Measurements from ENCODE around the gene FBLN5. TPM values are rescaled to one million over a fixed set of nuclear protein-coding genes. Genes with fewer than 3 reads are reported as not detected.

The FBLN5 gene
- total RNA-seq, 1 donor from 2014 or later = 41.5 TPM

DNA sequence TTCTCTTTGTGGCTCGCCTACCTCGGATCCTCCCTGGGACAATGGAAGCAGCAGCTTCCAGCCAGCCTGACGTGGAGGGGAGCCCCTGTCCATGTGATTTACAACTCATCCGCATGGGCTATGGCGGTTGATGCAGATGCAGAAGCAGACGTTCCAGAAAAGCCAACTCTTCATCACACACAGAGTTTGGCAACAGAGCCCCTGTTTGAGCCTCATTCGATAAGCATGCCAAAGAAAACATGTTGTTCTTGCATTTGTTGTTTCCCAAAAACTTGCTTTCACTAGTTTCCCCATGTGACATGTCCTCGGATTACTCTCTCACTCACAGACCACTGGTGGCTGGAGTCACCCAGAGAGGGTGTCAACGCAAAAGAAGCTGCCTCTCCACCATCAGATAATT, 63.7 kb downstream of the FBLN5 start:
- no peaks in the 10 kb centered on the region for H3K27me3 Mint-ChIP-seq (ENCODE audit: low read depth)
- TF ChIP-seq, protein P1, sequence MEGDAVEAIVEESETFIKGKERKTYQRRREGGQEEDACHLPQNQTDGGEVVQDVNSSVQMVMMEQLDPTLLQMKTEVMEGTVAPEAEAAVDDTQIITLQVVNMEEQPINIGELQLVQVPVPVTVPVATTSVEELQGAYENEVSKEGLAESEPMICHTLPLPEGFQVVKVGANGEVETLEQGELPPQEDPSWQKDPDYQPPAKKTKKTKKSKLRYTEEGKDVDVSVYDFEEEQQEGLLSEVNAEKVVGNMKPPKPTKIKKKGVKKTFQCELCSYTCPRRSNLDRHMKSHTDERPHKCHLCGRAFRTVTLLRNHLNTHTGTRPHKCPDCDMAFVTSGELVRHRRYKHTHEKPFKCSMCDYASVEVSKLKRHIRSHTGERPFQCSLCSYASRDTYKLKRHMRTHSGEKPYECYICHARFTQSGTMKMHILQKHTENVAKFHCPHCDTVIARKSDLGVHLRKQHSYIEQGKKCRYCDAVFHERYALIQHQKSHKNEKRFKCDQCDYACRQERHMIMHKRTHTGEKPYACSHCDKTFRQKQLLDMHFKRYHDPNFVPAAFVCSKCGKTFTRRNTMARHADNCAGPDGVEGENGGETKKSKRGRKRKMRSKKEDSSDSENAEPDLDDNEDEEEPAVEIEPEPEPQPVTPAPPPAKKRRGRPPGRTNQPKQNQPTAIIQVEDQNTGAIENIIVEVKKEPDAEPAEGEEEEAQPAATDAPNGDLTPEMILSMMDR (IDR thresholded peaks at IDR 0.05; ENCODE audit: unreplicated experiment) = no peak
- no peaks in the 10 kb centered on the region for H3K9me3 Mint-ChIP-seq
- DNase-seq (ENCODE audit: low spot score in 2 of 2, unreplicated experiment in 2 of 2) = no peak
- no peak overlapping the region for H3K27ac Mint-ChIP-seq
- H3K36me3 Mint-ChIP-seq = peaks cover 3% of the 10 kb centered on the region
- H3K4me3 Mint-ChIP-seq = no peak overlapping the region
- H3K4me1 Mint-ChIP-seq = peaks cover 6% of the 10 kb centered on the region

DNA sequence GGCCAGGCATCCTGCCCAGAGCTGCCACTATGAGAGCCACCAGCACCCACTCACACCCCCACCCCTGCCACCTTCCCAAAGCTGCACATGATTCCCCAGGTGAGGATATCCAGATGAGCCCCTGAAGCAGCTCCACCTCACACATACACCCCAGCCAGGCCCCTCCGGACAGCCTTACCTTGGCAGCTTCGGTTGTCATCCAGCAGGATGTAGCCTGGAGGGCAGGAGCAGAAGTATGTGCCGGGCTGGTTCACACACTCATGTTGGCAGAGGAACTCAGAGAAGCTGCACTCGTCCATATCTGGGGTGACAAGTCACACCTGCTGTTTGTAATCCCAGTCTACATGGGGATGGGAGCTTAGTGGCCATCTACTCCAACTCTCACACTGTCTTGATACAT, 64.7 kb downstream of the FBLN5 start:
- H3K4me1 Mint-ChIP-seq = peaks cover 6% of the 10 kb centered on the region
- TF ChIP-seq, protein P1 (IDR thresholded peaks at IDR 0.05; ENCODE audit: unreplicated experiment) = no peak
- H3K27ac Mint-ChIP-seq = no peak overlapping the region
- no peaks in the 10 kb centered on the region for H3K27me3 Mint-ChIP-seq (ENCODE audit: low read depth)
- DNase-seq (ENCODE audit: low spot score in 2 of 2, unreplicated experiment in 2 of 2) = no peak
- H3K36me3 Mint-ChIP-seq = peaks cover 3% of the 10 kb centered on the region
- no peaks in the 10 kb centered on the region for H3K9me3 Mint-ChIP-seq
- H3K4me3 Mint-ChIP-seq = no peak overlapping the region

DNA sequence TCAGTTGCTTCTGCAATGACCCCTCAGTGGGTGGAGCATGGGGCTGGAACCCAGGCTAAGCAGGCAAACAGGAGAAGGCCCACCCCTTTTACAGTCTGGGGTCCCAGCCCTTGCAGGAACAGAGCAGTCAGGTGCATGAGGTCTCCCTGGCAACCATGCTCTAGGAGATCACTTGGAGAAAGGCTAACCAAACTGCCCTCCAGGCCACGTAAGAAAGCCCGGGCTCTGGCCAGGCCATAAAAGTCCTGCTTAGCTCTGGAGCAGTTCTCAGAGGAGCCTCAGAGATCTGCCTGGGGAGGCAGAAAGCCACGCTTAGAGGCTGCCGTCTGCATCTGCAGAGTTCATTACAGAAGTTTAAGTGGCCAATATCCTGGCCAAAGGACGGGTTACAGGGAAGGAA, 65.1 kb downstream of the FBLN5 start:
- H3K4me3 Mint-ChIP-seq = no peak overlapping the region
- TF ChIP-seq, protein P1 (IDR thresholded peaks at IDR 0.05; ENCODE audit: unreplicated experiment) = no peak
- no peaks in the 10 kb centered on the region for H3K9me3 Mint-ChIP-seq
- no peak for DNase-seq (ENCODE audit: low spot score in 2 of 2, unreplicated experiment in 2 of 2)
- no peak overlapping the region for H3K27ac Mint-ChIP-seq
- H3K27me3 Mint-ChIP-seq (ENCODE audit: low read depth) = no peaks in the 10 kb centered on the region
- peaks cover 3% of the 10 kb centered on the region for H3K36me3 Mint-ChIP-seq
- H3K4me1 Mint-ChIP-seq = peaks cover 6% of the 10 kb centered on the region

DNA sequence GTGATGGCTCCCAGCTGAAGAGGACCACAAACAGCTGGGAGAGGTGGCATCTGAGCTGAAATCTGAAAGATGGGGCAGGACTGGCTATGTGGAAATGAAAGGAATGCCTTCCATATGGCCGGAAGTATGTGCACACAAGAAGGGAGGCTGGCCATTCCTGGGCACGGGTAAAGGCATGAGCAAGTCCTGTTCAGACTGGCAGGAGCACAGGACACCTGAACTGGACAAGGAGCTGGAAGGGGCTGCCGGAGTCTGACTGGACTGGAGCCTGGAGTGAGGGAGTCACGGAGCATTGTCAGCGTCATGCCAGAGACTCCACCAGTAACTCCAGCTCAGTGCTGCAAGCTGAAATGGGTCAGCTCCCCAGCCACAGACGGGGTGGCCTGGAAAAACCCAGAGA, 68.3 kb downstream of the FBLN5 start:
- H3K4me3 Mint-ChIP-seq = no peak overlapping the region
- DNase-seq (ENCODE audit: low spot score in 2 of 2, unreplicated experiment in 2 of 2) = no peak
- TF ChIP-seq, protein P1 (IDR thresholded peaks at IDR 0.05; ENCODE audit: unreplicated experiment) = no peak
- H3K27ac Mint-ChIP-seq = no peak overlapping the region
- no peaks in the 10 kb centered on the region for H3K9me3 Mint-ChIP-seq
- H3K27me3 Mint-ChIP-seq (ENCODE audit: low read depth) = no peaks in the 10 kb centered on the region
- peaks cover 2% of the 10 kb centered on the region for H3K4me1 Mint-ChIP-seq
- peaks cover 5% of the 10 kb centered on the region for H3K36me3 Mint-ChIP-seq

DNA sequence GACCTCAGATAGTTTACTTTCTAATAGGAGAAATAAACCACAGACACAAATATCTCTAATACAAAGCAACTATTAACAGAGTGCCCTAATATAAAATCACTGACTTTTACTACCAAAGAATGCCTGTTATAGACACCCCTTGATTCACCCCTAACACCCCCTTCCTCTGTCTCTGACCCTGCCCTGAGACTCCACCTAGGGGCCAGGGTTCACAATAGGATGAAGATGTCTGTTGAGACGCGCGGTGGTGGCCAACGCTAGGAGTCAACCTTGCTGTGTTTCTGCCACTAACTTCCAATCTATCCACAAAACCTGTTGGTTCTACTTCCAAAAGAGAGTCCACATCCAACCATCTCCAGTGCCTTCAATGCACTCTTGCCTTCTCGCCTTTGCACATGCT, 69.2 kb downstream of the FBLN5 start:
- Mint-ChIP-seq H3K9me3 (no peaks in the 10 kb centered on the region), H3K36me3 (peaks cover 5% of the 10 kb centered on the region)

More for the DNA sequence above, 69.2 kb downstream of the FBLN5 start:
- Mint-ChIP-seq H3K27me3 (ENCODE audit: low read depth) (no peaks in the 10 kb centered on the region), H3K4me3 (no peak overlapping the region), H3K27ac (no peak overlapping the region), H3K4me1 (no peaks in the 10 kb centered on the region)
- TF ChIP-seq, protein P1 (IDR thresholded peaks at IDR 0.05; ENCODE audit: unreplicated experiment) = no peak
- no peak for DNase-seq (ENCODE audit: low spot score in 2 of 2, unreplicated experiment in 2 of 2)

Data from mesothelial cell of epicardium (in vitro differentiated cells).